8988T (cell line): ENCODE data around the gene SEC24C.
"Not testable (repeated sequence)": the region's sequence is repeated elsewhere in the genome, so short reads cannot be mapped to it uniquely, and the experiment has no call there.

Experiments used
- DNase-seq: peaks from one replicate; pipeline ENCODE4 v3.0.0; 2011

Gene SEC24C

GRCh38 chr10:73773152-73773879 lies 29.1 kb downstream of the SEC24C start:
- DNase-seq = no peak

GRCh38 chr10:73774637-73775036 lies 30.5 kb downstream of the SEC24C start:
- no peak for DNase-seq

GRCh38 chr10:73779018-73779417 lies 34.8 kb downstream of the SEC24C start:
- DNase-seq = no peak

- DNase-seq = no peak
Observed at GRCh38 chr10:73779539-73780197, 35.5 kb downstream of the SEC24C start.

GRCh38 chr10:73780301-73780700 lies 36.1 kb downstream of the SEC24C start:
- no peak for DNase-seq

- DNase-seq = no peak
Observed at GRCh38 chr10:73780966-73781365, 36.8 kb downstream of the SEC24C start.

GRCh38 chr10:73781548-73781878 lies 37.3 kb downstream of the SEC24C start:
- DNase-seq = no peak

GRCh38 chr10:73781879-73782748 lies 37.9 kb downstream of the SEC24C start, which contains the start of gene CHCHD1:
Gene CHCHD1 (plus strand): TSS chr10:73782048. CDS start chr10:73782076, 28 bp downstream.
- peak; percentile 91 for DNase-seq

GRCh38 chr10:73782749-73783085 lies 38.5 kb downstream of the SEC24C start:
- DNase-seq = no peak

GRCh38 chr10:73785211-73785720 lies 41.1 kb downstream of the SEC24C start, which contains the start of gene ZSWIM8:
Gene ZSWIM8 (plus strand): TSS chr10:73785606. CDS start chr10:73785879, 273 bp downstream.
- peak; percentile 89 for DNase-seq

GRCh38 chr10:73785721-73786511 lies 41.7 kb downstream of the SEC24C start:
- DNase-seq = no peak

GRCh38 chr10:73786512-73786885 lies 42.3 kb downstream of the SEC24C start:
- no peak for DNase-seq

GRCh38 chr10:73787031-73787800 lies 43.0 kb downstream of the SEC24C start:
- DNase-seq = not testable (repeated sequence)

GRCh38 chr10:73788864-73789658 lies 44.9 kb downstream of the SEC24C start:
- no peak for DNase-seq

GRCh38 chr10:73789659-73790055 lies 45.5 kb downstream of the SEC24C start:
- no peak for DNase-seq

GRCh38 chr10:73790886-73791625 lies 46.9 kb downstream of the SEC24C start:
- no peak for DNase-seq

GRCh38 chr10:73791871-73792400 lies 47.8 kb downstream of the SEC24C start:
- DNase-seq = no peak

GRCh38 chr10:73793456-73793855 lies 49.3 kb downstream of the SEC24C start:
- no peak for DNase-seq

GRCh38 chr10:73795491-73795890 lies 51.3 kb downstream of the SEC24C start:
- DNase-seq = not testable (repeated sequence)

- not testable (repeated sequence) for DNase-seq
Observed at GRCh38 chr10:73796035-73796434, 51.9 kb downstream of the SEC24C start.
